H1 (cell line): Measurements from ENCODE around the gene BABAM2. TPM values are rescaled to one million over a fixed set of nuclear protein-coding genes. Genes with fewer than 3 reads are reported as not detected.

Source experiments
- CTCF ChIA-PET: fragments of 300-600 bp; sonication (Branson Sonifier 250); formaldehyde crosslinking; loops from one replicate; lab custom pipeline; 2021; ENCODE audit not compliant: partially characterized antibody; lab: Charles Lee
- POLR2A ChIA-PET: fragments of 300-600 bp; sonication (Branson Sonifier 250); formaldehyde crosslinking; loops from one replicate; lab custom pipeline; 2021; ENCODE audit warnings: inconsistent platforms; ENCODE audit not compliant: partially characterized antibody; lab: Charles Lee
- DNase-seq, 2 experiments: peaks; one replicate each; pipeline versions ENCODE4 v3.0.0 to v3.0.0-alpha.2; 2010 to 2022; ENCODE audit warnings: low spot score in 2 of 2, low read depth in 1 of 2, mixed read lengths in 1 of 2
- FAIRE-seq: peaks from 2 replicates; lab custom pipeline; 2011; peaks lifted over from hg19 to GRCh38; lab: Jason Lieb, UNC
- H2AFZ ChIP-seq: 2 replicates; pipeline ENCODE4 v1.8.1; 2012; ENCODE audit warnings: low read length, inconsistent platforms
- H2AK5ac ChIP-seq: 2 replicates; pipeline ENCODE4 v1.6.1; 2013; ENCODE audit warnings: low read depth, low read length
- H2BK120ac ChIP-seq: replicated peaks from 2 replicates; pipeline ENCODE3; 2013; ENCODE audit warnings: low read depth, low read length, inconsistent platforms
- H2BK12ac ChIP-seq: 2 replicates; pipeline ENCODE4 v1.6.1; 2013; ENCODE audit warnings: low read depth, low read length
- H2BK15ac ChIP-seq: 2 replicates; pipeline ENCODE4 v1.6.1; 2013; ENCODE audit warnings: low read length
- H2BK20ac ChIP-seq: 2 replicates; pipeline ENCODE4 v1.6.1; 2013; ENCODE audit warnings: low read length
- H2BK5ac ChIP-seq: 2 replicates; pipeline ENCODE4 v1.6.1; 2013; ENCODE audit warnings: low read depth, low read length
- H3K14ac ChIP-seq: 2 replicates; pipeline ENCODE4 v1.6.1; 2013; ENCODE audit warnings: inconsistent platforms; ENCODE audit not compliant: insufficient read length
- H3K18ac ChIP-seq: 2 replicates; pipeline ENCODE4 v1.6.1; 2013; ENCODE audit warnings: low read length; ENCODE audit errors: extremely low read depth
- H3K23ac ChIP-seq: 2 replicates; pipeline ENCODE4 v1.6.1; 2013; ENCODE audit warnings: inconsistent platforms; ENCODE audit not compliant: insufficient read length
- H3K23me2 ChIP-seq: 2 replicates; pipeline ENCODE4 v1.6.1; 2013; ENCODE audit warnings: low read depth, low read length
- H3K27ac ChIP-seq: 2 replicates; pipeline ENCODE4 v1.6.1; 2011; ENCODE audit warnings: low read depth, low read length, inconsistent platforms
- H3K27me3 ChIP-seq, 4 experiments: replicated peaks in 1 of 4; 1 replicate in 1 of 4; 2 replicates in 3 of 4; pipeline versions ENCODE4 v1.6.1 to v1.8.1; 2011 to 2013; ENCODE audit warnings: low read length in 3 of 4, mild to moderate bottlenecking in 3 of 4, inconsistent platforms in 2 of 4, mixed read lengths in 2 of 4, moderate library complexity in 1 of 4; ENCODE audit not compliant: control insufficient read depth in 3 of 4, insufficient read depth in 3 of 4; ENCODE audit errors: extremely low read depth in 1 of 4
- H3K36me3 ChIP-seq, 4 experiments: 2 replicates each; pipeline versions ENCODE4 v1.6.1 to v1.8.1; 2011 to 2013; ENCODE audit warnings: mild to moderate bottlenecking in 4 of 4, low read length in 3 of 4, moderate library complexity in 2 of 4, control low read depth in 1 of 4, inconsistent platforms in 1 of 4; ENCODE audit not compliant: insufficient read depth in 4 of 4, control insufficient read depth in 2 of 4
- H3K4ac ChIP-seq: replicated peaks from 2 replicates; pipeline ENCODE3; 2013; ENCODE audit warnings: low read length, low read depth, mixed read lengths, inconsistent platforms; ENCODE audit not compliant: insufficient read length
- H3K4me1 ChIP-seq, 4 experiments: replicated peaks in 1 of 4; 1 replicate in 1 of 4; 2 replicates in 3 of 4; pipeline versions ENCODE4 v1.6.1 to v1.8.1; 2011 to 2013; ENCODE audit warnings: low read length in 3 of 4, inconsistent platforms in 2 of 4, mixed read lengths in 1 of 4; ENCODE audit not compliant: insufficient read depth in 4 of 4, control insufficient read depth in 3 of 4
- H3K4me2 ChIP-seq, 2 experiments: 2 replicates each; pipeline versions ENCODE4 v1.6.1 to v1.8.1; 2011 to 2013; ENCODE audit warnings: low read depth in 2 of 2, low read length in 2 of 2, control low read depth in 1 of 2, inconsistent platforms in 1 of 2, mild to moderate bottlenecking in 1 of 2; ENCODE audit not compliant: insufficient read depth in 1 of 2
- H3K4me3 ChIP-seq, 4 experiments: fragments of 200-600, 300-600 bp in 1 of 4; sonication (generic), shearing (Covaris generic), sonication (Bioruptor Twin) in 1 of 4; 2 replicates each; pipeline versions ENCODE4 v1.5.1 to v1.8.1; 2011 to 2016; ENCODE audit warnings: low read length in 4 of 4, low read depth in 3 of 4, control low read depth in 2 of 4, inconsistent platforms in 2 of 4, mild to moderate bottlenecking in 2 of 4, mixed read lengths in 1 of 4, moderate library complexity in 1 of 4; ENCODE audit not compliant: insufficient read depth in 2 of 4; ENCODE audit errors: extremely low read depth in 1 of 4
- H3K56ac ChIP-seq: replicated peaks from 2 replicates; pipeline ENCODE3; 2013; ENCODE audit warnings: low read depth, mild to moderate bottlenecking, mixed read lengths, low read length, inconsistent platforms; ENCODE audit not compliant: insufficient read length
- H3K79me1 ChIP-seq: 2 replicates; pipeline ENCODE4 v1.6.1; 2013; ENCODE audit warnings: low read depth, low read length, control low read depth
- H3K79me2 ChIP-seq, 2 experiments: 2 replicates each; pipeline versions ENCODE4 v1.6.1 to v1.8.1; 2012 to 2013; ENCODE audit warnings: low read length in 2 of 2, mild to moderate bottlenecking in 2 of 2, inconsistent platforms in 1 of 2; ENCODE audit not compliant: insufficient read depth in 2 of 2, control insufficient read depth in 1 of 2
- H3K9ac ChIP-seq, 4 experiments: replicated peaks in 1 of 4; 1 replicate in 1 of 4; 2 replicates in 3 of 4; pipeline versions ENCODE4 v1.6.1 to v1.8.1; 2011 to 2013; ENCODE audit warnings: low read depth in 3 of 4, low read length in 3 of 4, control low read depth in 2 of 4, mild to moderate bottlenecking in 2 of 4, moderate library complexity in 2 of 4, inconsistent platforms in 1 of 4; ENCODE audit errors: extremely low read depth in 1 of 4
- H3K9me3 ChIP-seq, 2 experiments: 2 replicates each; pipeline versions ENCODE4 v1.6.1 to v1.8.1; 2012 to 2013; ENCODE audit warnings: mild to moderate bottlenecking in 2 of 2, moderate library complexity in 2 of 2, control low read depth in 1 of 2, inconsistent platforms in 1 of 2, low read depth in 1 of 2, low read length in 1 of 2, mixed read lengths in 1 of 2; ENCODE audit not compliant: insufficient read depth in 2 of 2
- H4K20me1 ChIP-seq, 2 experiments: replicated peaks in 1 of 2; 2 replicates each; pipeline versions ENCODE3 to v1.8.1; 2011 to 2013; ENCODE audit warnings: inconsistent platforms in 2 of 2, low read length in 2 of 2, mild to moderate bottlenecking in 1 of 2; ENCODE audit not compliant: insufficient read depth in 2 of 2, control insufficient read depth in 1 of 2
- H4K5ac ChIP-seq: 2 replicates; pipeline ENCODE4 v1.6.1; 2013; ENCODE audit warnings: low read length, low read depth, mixed read lengths, inconsistent platforms; ENCODE audit not compliant: insufficient read length
- H4K8ac ChIP-seq: 2 replicates; pipeline ENCODE4 v1.8.0; 2013; ENCODE audit warnings: mild to moderate bottlenecking, moderate library complexity, low read length, inconsistent platforms; ENCODE audit not compliant: insufficient read depth; ENCODE audit errors: extremely low read depth
- H4K91ac ChIP-seq: replicated peaks from 2 replicates; pipeline ENCODE3; 2013; ENCODE audit warnings: low read length, mixed read lengths, inconsistent platforms; ENCODE audit not compliant: insufficient read length
- CEBPB ChIP-seq: IDR thresholded peaks from 2 replicates; pipeline ENCODE4 v1.6.1; 2012; ENCODE audit warnings: low read depth, low read length
- EZH2 ChIP-seq: fragments of 200-600 bp; sonication (generic); IDR thresholded peaks from 2 replicates; pipeline ENCODE4 v1.7.1; 2012; ENCODE audit warnings: low read depth, mild to moderate bottlenecking, moderate library complexity, low read length, inconsistent platforms; ENCODE audit not compliant: severe bottlenecking
- GTF2F1 ChIP-seq: IDR thresholded peaks from 2 replicates; pipeline ENCODE4 v1.6.1; 2012; ENCODE audit warnings: low read depth, low read length, improper control_type of control experiment, borderline replicate concordance
- MAFK ChIP-seq: IDR thresholded peaks from 2 replicates; pipeline ENCODE4 v1.6.1; 2012; ENCODE audit warnings: low read depth, mild to moderate bottlenecking, improper control_type of control experiment, low read length
- NANOG ChIP-seq: IDR thresholded peaks from 2 replicates; pipeline ENCODE4 v1.6.1; 2011; ENCODE audit warnings: low read length, low read depth, mild to moderate bottlenecking, inconsistent platforms; ENCODE audit not compliant: insufficient read depth, poor library complexity, severe bottlenecking
- RFX5 ChIP-seq: IDR thresholded peaks from 2 replicates; pipeline ENCODE4 v1.6.1; 2011; ENCODE audit warnings: low read depth, low read length, improper control_type of control experiment, borderline replicate concordance
- SAP30 ChIP-seq: fragments of 300-600 bp; sonication (generic); IDR thresholded peaks from 2 replicates; pipeline ENCODE4 v1.7.1; 2012; ENCODE audit warnings: low read length, moderate library complexity, mild to moderate bottlenecking, inconsistent platforms; ENCODE audit not compliant: insufficient read depth, insufficient replicate concordance
- SRF ChIP-seq: IDR thresholded peaks from 2 replicates; pipeline ENCODE4 v1.6.1; 2011; ENCODE audit warnings: mild to moderate bottlenecking, low read depth, low read length, moderate library complexity
- ZNF274 ChIP-seq: IDR thresholded peaks from 2 replicates; pipeline ENCODE4 v1.7.0; 2012; ENCODE audit warnings: low read length, borderline replicate concordance; ENCODE audit errors: extremely low read depth
- WGBS, 2 experiments: shearing (Covaris generic) in 1 of 2; methylation state at CpG; one replicate each; pipeline versions ENCODE4 v1.1.6 to v1.1.7; 2013 to 2015; ENCODE audit warnings: low lambda C conversion rate in 2 of 2, mixed read lengths in 2 of 2, inconsistent platforms in 1 of 2, low coverage in 1 of 2, missing lambda C conversion rate in 1 of 2; ENCODE audit not compliant: insufficient replicate concordance in 2 of 2, insufficient coverage in 1 of 2, insufficient read length in 1 of 2; ENCODE audit errors: extremely low coverage in 1 of 2, missing lambda C conversion rate in 1 of 2; 5-methylcytosine and 5-hydroxymethylcytosine counted together
- polyA plus RNA-seq, 7 experiments: library from polyadenylated mRNA; depleted of rRNA in 3 of 7; stranded (reverse) in 5 of 7; unstranded in 2 of 7; fragments of >200 nt in 5 of 7; fragments of 200-250 nt in 2 of 7; gene quantifications; 1 replicate in 5 of 7; 2 replicates in 1 of 7; 4 replicates in 1 of 7; pipeline versions ENCODE4 v1.2.1 to v1.2.3, GENCODE V29; 2011 to 2013; ENCODE audit warnings: missing spikeins in 2 of 7, mixed read lengths in 2 of 7
- total RNA-seq: library from RNA; stranded (reverse); fragmentation: NEBNext Ultra II Directional; extraction: Animal tissue kit (Norgen Biotek cat#: 25700); gene quantifications from 2 replicates; pipeline ENCODE4 v1.2.1, GENCODE V29; 2021
- TF ChIP-seq, protein P1 (sequence below): IDR thresholded peaks from 2 replicates; pipeline ENCODE4 v1.6.1; 2012; ENCODE audit warnings: inconsistent platforms
- TF ChIP-seq, protein P2 (sequence below), 3 experiments: IDR thresholded peaks; 1 replicate in 2 of 3; 2 replicates in 1 of 3; pipeline versions ENCODE4 v1.5.1 to v1.6.1; 2011; ENCODE audit warnings: low read length in 3 of 3, mild to moderate bottlenecking in 3 of 3, inconsistent platforms in 2 of 3, low read depth in 1 of 3, moderate library complexity in 1 of 3; ENCODE audit not compliant: insufficient read depth in 1 of 3; ENCODE audit errors: control extremely low read depth in 1 of 3

BABAM2 gene
- total and polyA plus RNA-seq, 2 of the 8 experiments (the other 6 are each of a cell fraction or from before 2014, with no cell fraction given) = 15.8 to 20.9 TPM

DNA sequence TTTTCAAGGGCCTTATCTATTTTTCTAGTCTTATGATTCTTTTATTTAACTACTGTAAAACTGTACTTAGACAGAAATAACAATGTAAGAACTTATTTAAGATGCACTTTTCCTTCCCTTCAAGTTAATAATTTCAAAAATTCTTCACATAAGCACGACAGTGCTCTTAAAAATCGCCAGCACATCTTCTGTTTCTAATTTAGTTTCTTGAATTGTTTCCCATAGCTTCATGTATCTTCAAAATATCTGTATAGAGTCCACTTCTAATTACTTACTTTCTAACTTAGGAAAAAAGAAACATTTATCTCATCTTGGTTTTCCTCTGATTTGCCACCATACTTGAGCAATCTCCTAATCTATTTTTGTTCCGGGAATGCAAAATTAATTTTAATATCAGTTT lies 196.1 kb downstream of the BABAM2 start:
- no peak overlapping the region for H3K4me2 ChIP-seq
- no peak overlapping the region for H3K56ac ChIP-seq
- H4K91ac ChIP-seq = no peak overlapping the region
- no peak overlapping the region for H2BK20ac ChIP-seq
- H4K5ac ChIP-seq = no peak overlapping the region
- no peaks in the 10 kb centered on the region for H3K79me2 ChIP-seq
- no peaks in the 10 kb centered on the region for H3K4me1 ChIP-seq
- H3K23ac ChIP-seq = no peak overlapping the region
- H4K20me1 ChIP-seq = no peaks in the 10 kb centered on the region
- no peak overlapping the region for H3K18ac ChIP-seq
- no peaks in the 10 kb centered on the region for H3K9me3 ChIP-seq
- no peak overlapping the region for H3K14ac ChIP-seq
- H2AK5ac ChIP-seq = no peak overlapping the region
- no peak overlapping the region for H3K9ac ChIP-seq
- H2BK15ac ChIP-seq = no peak overlapping the region
- H3K4ac ChIP-seq = no peak overlapping the region
- 95% methylated on average over 3 of the region's 3 CpGs; no CpG with 5 or more reads in 1 of the 2 experiments for WGBS, 2 experiments
- H3K27me3 ChIP-seq = no peaks in the 10 kb centered on the region
- ChIA-PET POLR2A (no interaction called here), CTCF (no interaction called here)
- no peak overlapping the region for H2BK5ac ChIP-seq
- H2BK120ac ChIP-seq = no peak overlapping the region
- no peaks in the 10 kb centered on the region for H3K79me1 ChIP-seq
- FAIRE-seq (no peak), DNase-seq (no peak)
- no peak overlapping the region for H3K27ac ChIP-seq
- H2BK12ac ChIP-seq = no peak overlapping the region
- no peak overlapping the region for H3K4me3 ChIP-seq
- no peaks in the 10 kb centered on the region for H3K23me2 ChIP-seq
- H4K8ac ChIP-seq = no peak overlapping the region
- no peak overlapping the region for H2AFZ ChIP-seq
- no peaks in the 10 kb centered on the region for H3K36me3 ChIP-seq
- TF ChIP-seq CEBPB (no peak), GTF2F1 (no peak), SRF (no peak), SAP30 (no peak), EZH2 (no peak), MAFK (no peak), RFX5 (no peak), ZNF274 (no peak), NANOG (no peak)
- TF ChIP-seq, protein P1, sequence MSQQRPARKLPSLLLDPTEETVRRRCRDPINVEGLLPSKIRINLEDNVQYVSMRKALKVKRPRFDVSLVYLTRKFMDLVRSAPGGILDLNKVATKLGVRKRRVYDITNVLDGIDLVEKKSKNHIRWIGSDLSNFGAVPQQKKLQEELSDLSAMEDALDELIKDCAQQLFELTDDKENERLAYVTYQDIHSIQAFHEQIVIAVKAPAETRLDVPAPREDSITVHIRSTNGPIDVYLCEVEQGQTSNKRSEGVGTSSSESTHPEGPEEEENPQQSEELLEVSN = no peak
- TF ChIP-seq, protein P2, sequence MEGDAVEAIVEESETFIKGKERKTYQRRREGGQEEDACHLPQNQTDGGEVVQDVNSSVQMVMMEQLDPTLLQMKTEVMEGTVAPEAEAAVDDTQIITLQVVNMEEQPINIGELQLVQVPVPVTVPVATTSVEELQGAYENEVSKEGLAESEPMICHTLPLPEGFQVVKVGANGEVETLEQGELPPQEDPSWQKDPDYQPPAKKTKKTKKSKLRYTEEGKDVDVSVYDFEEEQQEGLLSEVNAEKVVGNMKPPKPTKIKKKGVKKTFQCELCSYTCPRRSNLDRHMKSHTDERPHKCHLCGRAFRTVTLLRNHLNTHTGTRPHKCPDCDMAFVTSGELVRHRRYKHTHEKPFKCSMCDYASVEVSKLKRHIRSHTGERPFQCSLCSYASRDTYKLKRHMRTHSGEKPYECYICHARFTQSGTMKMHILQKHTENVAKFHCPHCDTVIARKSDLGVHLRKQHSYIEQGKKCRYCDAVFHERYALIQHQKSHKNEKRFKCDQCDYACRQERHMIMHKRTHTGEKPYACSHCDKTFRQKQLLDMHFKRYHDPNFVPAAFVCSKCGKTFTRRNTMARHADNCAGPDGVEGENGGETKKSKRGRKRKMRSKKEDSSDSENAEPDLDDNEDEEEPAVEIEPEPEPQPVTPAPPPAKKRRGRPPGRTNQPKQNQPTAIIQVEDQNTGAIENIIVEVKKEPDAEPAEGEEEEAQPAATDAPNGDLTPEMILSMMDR (IDR thresholded peaks at IDR 0.05; ENCODE audit: control extremely low read depth in 1 of 3, insufficient read depth in 1 of 3, low read depth in 1 of 3, low read length in 3 of 3) = no peak
